GM21619 (cell line): ENCODE results near the gene RAP2C.

ENCODE experiments used
- ATAC-seq: cut with Tn5 transposase; IDR thresholded peaks from one replicate; pipeline ENCODE4 v1.9.1; 2021; ENCODE audit not compliant: unreplicated experiment

Gene RAP2C

DNA sequence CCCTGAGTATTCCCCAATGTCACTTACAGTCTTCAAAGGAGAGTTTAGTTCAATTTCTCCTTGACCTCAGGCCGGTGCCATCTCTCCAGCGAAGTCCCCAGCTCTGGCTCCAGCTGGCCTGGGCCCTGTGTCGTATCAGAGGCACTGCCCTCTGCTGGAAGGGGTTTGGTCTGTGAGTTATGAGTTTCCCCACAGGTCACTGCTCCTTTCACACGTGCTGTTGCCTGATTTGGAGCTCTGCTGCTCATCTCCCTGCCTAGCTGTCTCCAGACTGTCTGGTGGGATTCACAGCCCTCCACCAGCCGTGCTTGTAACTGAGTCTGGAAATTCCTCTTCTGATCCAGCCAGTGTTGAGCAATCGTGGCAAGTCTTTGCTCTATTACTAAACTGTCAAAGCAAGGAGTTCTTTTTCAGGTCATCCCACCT is at the start of gene RAP2C:
TSS of gene RAP2C (minus strand) at position 105 of the 426 bp plus-strand sequence. CDS start 2,179 bp downstream, outside the sequence.
- peak; percentile 58 for ATAC-seq

DNA sequence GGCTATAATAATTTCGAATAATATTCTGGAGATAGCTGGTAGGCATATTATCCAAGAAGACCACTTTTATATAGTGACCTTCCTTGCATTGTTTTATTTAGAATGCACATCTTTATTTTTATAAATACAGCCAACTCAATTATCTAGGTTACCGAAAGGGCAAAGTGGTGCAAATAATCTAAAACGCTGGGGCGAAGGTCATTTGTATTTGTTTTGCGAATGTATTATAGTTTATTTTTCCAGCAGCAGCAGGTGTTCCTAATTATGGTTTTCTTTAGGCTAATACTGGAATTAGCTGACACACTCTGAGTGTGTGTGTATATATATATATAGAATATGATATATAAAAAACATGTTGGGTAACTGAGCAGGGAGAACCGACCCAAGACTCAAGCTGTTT is 48.1 kb upstream of the RAP2C start:
- no peak for ATAC-seq

DNA sequence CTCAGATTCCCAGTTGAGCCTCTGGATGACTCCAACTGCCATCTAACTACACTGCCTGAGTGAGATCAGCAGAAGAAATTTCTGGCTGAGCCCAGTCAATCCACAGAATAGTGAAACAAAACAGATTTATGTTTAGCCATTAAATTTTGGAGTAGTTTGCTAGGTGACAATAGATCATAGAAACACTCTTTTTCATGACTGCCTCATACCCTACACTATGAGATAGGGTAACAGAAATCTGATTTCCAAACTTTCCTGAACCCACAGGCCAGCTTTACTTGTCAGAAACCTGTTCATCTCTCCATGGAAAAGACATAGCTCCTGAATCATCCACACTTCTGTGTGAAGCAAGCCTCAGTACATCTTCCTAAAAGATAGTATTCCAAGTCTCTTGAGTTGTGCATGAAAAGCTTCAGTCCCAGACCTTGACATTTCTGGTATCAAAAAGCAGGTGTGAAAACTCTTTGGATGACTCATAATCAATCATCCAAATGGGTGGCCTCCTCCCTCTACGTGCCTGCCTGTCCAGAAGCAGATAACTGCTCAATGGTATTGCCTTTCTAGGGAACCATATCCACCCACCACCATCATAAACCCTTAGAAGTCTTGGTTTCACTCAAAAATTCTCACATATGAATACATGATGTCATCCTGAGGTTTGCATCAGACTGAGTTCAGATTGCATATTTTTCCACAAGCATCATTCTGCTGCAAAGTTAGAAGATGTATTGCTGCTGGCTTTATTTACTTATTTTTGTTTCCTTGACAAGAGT is 47.5 kb upstream of the RAP2C start:
- no peak for ATAC-seq

DNA sequence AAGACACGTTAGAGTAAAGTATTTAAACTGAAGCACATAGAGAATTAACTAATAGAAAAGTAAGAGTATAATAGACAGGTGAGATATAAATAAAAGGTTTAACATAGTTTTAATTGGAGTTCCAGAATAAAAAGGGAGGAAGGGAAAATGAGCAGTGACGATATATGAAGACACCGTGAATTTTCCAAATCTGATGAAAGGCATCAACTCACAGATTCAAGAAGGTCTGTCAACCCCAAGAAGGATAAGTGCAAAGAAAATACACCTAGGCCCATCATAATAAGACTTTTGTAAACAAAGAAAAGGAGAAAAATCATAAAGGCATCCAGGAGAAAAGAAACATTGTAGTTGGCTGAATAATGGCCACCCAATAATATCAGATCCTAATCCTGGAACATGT is 43.9 kb upstream of the RAP2C start:
- no peak for ATAC-seq

DNA sequence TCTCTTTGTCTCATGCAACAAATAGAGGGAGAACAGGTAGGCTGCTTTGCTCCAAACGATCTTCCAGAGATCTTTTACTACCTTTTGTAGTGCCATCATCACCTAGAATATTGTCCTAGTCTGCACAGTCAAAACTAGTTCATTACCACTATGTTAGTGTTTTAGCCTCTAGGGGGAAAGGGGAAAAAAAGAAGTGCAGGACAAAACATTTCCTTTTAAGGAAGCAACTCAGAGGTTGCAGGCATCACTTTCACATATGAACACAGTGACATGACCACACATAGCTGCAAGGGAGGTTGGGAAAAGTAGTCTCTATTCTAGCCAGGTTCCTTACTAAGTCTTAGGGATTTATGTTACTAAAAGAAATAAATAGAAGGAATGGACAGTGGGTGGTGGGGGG is 39.3 kb upstream of the RAP2C start:
- no peak for ATAC-seq

DNA sequence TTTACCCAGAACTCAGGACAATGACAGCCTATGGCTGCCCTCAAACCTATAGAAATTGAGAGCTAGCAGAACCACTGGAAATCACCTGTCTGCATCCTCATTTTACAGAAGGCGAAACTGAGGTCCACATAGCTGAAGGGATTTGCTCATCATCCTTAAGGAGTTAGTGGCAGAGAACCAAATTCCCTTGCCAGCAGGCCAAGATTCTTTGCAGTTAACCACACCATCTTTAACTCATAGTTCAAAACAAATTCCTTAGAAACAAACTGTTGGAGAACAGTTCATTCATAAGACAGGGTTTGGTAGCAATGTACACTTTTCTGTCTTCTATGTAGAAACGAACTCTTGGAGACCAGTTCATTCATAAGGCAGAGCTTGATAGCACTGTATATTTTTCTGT is 37.9 kb upstream of the RAP2C start:
- no peak for ATAC-seq

DNA sequence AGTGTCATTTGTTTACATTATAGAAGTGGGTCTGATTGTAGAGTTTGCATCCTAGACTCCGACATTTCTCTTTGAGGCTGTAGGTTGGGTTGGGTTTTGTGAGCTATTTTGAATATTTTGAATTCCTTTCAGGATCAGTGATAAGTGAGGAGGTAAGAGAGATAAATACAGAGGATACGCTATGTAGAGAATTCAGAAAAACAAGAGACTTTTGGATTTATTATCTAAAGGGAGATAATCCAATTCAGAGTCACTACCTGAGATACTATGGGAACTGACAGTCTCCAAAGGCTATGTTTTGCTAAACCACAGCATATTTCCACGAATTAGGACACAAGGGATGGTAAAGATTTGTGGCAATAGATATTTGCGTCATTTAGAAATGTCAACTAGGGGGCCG is 16.9 kb upstream of the RAP2C start:
- ATAC-seq = no peak

DNA sequence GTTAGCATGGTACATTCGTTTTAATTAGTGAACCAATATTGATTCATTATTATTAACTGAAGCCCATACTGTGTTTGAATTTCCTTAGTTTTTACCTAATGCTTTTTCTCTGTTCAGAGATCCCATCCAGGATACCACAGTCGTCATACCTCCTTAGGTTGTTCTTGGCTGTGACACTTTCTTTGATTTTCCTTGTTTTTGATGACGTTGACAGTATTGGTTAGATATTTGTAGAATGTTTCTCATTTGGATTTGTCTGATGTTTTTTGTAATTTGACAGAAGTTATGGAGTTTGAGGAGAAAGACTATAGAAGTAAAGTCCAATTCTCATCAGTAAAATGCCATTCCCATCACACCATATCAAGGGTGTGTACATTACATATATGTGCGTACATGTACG is 16.2 kb upstream of the RAP2C start:
- no peak for ATAC-seq

DNA sequence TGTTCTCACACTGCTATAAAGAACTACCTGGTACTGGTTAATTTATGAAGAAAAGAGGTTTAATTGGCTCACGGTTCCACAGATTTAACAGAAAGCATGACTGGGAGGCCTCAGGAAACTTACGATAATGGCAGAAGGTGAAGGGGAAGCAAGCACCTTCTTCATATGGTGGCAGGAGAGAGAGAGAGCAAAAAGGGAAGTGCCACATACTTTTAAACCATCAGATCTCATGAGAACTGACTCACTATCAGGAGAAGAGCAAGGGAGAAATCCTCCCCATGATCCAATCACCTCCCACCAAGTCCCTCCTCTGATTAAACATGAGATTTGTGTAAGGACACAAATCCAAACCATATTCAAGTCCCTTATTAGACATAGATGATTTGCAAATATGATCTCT is 12.3 kb upstream of the RAP2C start:
- no peak for ATAC-seq

DNA sequence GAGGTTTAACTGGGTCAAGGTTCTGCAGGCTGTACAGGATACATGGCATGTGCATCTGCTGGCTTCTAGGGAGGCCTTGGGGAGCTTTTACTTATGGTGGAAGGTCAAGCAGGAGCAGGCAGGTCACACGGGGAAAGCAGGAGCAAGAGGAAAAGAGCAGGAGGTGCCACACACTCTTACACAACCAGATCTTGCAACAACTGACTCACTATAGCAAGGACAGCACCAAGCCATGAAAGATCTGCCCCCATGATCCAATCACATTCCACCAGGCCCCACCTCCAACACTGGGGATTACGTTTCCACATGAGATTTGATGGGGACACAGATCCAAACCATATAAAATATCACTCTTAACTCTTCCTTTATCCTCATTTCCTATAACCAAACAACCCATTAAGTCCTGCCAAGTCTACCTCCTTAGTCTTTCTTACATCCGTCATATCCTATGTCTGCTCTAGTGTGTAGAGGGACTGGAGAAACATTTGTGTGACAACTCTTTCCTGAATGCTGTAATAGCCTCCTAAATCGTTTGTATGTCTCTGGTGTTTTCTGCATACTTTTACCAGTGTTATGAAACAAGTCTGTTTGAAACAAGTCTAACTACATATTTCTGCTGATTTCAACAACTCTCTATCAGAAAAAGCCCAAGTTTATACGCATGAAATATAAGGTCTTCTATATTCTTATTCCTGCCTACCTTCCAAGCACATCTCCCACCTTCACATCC is 8.3 kb upstream of the RAP2C start:
- ATAC-seq = no peak

DNA sequence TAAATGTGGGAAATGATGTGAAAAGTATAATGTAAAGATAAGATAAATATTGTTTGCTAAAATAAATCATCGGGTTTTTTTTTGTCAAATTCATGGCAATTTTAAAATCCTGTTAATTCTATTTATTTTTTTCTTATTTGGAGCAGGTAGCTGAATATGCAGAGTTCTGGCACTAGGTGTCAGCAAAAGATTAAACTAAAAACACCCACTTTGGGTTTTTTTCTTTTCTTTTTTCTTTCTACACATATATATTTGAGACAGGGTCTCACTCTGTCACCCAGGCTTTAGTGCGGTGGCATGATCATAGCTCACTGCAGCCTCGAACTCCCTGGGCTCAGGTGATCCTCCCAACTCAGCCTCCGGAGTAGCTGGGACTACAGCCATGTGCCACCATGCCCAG is 6.9 kb upstream of the RAP2C start:
- no peak for ATAC-seq

DNA sequence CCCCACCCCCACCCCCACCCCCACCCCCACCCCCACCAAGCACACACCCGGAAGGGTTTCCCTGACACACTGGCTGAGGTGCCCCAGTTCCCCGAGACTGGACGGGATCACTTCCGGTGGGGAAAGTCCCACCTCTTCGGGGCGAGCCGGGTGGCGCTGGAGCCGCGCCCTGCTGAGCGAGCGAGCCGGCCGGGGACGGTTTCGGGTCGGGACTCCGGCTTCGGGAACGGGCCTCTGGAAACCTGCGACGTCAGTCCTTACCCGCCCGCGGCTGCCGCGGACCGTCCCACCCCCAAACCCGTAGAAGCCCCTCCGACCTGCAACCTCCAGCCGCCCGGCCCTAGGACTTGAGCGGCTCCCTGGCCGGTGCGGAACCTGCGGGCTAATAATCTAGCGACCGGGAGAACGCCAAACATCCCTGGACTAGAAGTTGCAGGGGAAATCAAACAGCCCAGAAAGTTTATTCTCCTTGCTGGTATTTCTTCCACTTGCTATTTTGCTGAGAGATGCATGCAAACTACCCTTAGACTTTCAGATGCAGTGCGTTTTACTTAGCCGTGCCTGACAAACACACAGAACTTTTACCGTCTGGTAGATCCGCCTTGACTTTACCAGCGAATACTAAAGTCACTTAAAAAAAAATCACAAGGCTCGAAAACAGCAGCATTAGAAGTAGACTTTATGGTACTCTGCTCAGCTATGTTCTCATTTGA is 991 bp downstream of the RAP2C start:
- ATAC-seq = peak; percentile 45

DNA sequence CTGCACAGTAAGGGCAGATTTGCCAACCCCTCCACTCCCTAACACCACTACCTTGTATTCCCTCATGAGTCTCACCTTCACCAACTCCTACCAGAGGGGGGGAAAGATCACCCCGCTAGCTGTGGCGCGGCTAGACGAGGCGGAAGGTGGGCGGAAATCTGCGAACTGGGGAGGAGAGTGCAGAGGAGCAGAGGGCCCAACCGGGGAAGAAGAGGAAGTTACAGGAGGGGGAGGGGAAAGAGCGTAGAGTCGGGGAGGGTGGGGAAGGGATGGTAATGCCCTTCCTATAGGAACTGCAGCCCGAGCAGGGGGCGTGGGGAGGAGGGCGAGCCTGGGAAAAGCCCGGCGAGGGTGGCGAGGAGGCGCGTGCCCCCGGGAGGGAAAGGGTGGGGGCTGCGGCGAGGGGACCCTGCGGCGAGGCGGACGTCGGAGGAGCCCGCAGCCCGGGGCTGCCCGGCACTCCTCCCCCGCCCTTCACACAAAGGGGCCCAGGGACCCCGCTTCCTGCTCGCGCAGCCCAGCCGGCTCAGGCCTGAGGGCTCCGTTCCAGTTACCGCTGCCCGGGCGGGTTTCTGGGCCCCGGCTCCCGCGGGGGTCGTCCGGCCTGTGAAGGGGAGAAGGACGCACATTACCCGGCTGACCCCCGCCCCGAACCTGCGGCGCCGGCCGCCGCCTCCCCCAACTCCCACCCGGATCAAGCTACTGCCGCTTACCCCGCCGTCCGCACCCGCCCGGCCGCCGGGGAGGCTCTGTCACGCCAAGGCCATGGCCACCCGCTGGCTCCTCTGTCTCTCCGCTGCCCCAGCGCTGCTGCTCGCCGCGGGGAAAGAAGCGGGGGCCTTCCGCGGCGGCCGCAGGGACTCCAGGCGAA is 1.8 kb downstream of the RAP2C start:
- peak; percentile 56 for ATAC-seq

DNA sequence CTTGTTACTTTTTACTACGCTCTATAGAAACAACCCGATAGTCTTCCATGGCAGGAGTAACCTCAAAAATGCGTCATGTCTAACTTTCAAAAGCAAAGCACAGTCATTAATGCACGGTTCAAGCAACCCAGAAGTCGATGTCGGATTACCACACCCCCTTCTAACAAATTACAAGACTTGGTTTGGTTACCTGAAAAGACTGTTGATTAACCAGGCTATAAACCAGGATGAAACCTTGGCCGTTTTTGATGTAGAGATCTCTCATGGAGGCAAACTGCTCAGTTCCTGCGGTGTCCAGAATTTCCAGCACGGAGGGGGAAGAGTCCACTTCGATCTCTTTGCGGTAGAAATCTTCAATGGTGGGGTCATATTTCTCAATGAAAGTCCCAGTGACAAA is 2.4 kb downstream of the RAP2C start:
- peak; percentile 19 for ATAC-seq

DNA sequence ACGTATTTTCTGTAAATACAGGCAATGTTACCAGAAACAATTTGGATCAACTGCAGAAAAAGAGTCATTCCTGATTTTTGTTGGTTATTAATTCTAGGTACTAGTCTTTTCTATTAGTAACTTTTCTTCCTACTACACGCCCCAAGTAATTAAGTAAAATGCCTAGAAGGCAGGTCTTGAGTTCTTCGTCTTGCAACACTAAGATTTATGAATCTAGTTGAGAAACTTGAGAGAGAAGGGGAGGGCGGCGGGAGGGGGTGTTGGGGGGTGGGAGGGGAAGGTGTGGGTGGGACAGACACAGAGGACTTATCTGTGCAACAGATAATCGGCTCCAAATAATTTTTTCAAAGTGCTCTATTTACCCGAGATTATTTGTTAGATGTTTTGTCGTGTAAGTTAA is 3.0 kb downstream of the RAP2C start:
- no peak for ATAC-seq

DNA sequence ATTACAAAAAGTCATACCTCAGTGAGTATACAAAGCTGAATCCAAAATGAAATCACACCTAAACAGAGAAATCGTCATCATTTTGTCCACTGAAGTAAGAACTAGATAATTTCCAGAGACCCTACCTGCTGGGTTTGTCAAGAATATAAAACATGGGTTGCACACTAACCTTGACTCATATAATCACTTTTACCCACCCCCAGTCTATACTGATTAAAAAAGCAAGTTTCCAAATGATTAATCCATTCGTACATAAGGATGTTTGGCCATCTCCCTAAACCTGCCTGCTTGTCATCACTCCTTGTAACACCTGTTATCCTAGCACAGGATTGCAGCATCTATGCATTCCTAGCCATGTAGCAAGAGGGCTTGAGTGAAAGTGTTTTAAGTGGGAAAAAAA is 4.7 kb downstream of the RAP2C start:
- ATAC-seq = no peak

DNA sequence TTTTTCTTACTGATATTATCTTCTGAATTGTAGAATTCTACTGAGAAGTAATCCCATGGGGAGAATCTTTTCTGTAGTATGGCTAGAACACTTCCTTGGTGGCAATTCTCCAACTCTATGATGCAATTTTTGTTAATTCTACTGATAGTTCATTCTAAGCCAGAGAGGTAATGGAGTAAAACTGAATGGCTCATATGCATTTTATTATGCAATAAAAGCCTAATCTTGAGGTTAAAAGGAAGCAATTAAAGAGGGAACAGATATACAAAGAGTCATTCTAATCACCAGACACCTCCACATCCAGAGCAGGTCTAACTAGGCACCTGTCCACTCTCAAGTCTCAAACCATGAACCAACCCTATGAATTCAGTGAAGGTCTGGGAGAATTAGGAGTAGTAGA is 9.7 kb downstream of the RAP2C start:
- ATAC-seq = no peak

DNA sequence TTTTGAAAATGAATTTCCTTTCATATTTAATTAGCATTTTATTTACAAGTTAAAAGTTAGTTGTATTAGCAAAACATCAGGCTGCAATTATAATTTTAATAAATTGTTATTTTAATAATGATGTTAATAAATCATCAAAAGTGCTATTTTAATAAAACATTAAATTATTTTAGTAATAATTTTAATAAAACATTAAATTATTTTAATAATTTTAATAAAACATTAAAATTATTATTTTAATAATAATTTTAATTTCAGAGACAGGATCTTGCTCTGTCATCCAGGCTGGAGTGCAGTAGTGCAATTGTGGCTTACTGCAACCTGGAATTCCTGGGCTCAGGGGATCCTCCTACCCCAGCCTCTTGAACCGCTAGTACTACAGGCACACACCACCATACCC is 10.8 kb downstream of the RAP2C start:
- no peak for ATAC-seq

DNA sequence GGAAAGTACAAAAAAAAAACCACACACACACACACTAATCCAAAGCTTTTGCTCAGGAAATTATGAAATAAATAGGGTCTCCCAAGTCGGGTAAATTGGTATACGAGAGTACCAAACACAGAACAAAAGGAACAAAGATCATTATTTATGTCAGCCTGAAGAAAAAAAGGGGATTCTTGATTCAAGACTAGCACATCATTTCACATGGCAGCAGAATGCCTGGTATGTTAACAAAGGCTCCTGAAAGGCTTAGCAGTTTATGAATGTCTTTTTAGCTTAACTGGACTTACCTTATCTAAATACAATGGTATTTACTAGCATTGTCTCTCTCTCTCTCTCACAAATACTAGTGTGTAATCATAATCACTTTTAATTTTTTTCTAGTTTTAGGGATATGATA is 11.3 kb downstream of the RAP2C start:
- ATAC-seq = no peak

DNA sequence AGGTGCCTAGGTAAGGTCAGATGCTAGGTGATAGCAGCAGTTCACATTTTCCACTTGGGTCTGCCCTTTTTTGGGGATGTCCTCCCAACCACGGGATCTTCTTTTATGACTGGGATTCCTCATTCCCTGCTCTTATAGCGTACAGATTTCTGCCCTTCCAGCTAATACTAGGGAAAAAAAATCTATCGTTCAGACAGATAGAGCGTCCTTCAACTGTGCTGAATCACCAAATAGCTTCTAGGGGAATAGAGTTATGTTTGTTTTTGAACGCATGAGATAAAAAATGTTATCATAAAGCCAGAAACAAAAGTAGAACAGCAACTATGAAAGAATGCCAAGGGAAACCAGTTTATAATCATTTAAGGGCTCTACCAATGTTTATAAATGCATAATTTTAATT is 13.0 kb downstream of the RAP2C start:
- no peak for ATAC-seq

DNA sequence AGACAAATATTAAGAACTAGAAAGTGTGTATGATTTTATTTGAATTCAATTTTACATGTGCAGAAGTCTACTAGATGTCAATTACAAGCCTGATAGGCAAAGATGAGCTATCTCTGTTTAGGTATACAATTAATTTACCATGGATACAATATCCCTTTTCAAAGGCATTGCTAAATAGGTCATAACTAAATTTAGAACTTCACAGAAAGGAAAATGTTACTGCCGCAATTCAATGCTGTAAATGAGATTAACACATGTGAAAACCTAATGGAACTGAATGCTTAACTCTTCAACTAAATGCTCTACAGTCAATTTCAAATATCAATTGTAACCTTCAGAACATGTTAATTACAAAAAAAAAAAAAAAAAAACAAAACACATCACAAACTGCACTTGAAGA is 14.6 kb downstream of the RAP2C start:
- no peak for ATAC-seq
